ENCODE measurements around the gene RAD51B.

- TF ChIP-seq CTCF (conservative IDR thresholded peaks at IDR 0.05; ENCODE audit: low read depth, low read length) = no peak
- TF ChIP-seq EZH2 (IDR thresholded peaks at IDR 0.05; ENCODE audit: borderline replicate concordance, low read depth, low read length, poor library complexity, severe bottlenecking) = no peak
These were observed 410.8 kb downstream of the RAD51B start for GRCh38 chr14:68230202-68230949.

Data from A673 (cell line).